Esophagus mucosa (tissue), 1 donor: ENCODE measurements around the gene MEDAG. TPM values are rescaled to one million over a fixed set of nuclear protein-coding genes. Genes with fewer than 3 reads are reported as not detected.

Experiments used
- ATAC-seq: fragments of 200-7000 bp; cut with Tn5 transposase; one replicate; pipeline ENCODE4 v1.9.1; 2020
- total RNA-seq: library from RNA; stranded (reverse); gene quantifications from one replicate; pipeline ENCODE4 v1.2.4, GENCODE V29; 2023
- donor health status: DM: yes; HTN: yes; CAD: no.

Gene MEDAG
- total RNA-seq, 1 donor from 2014 or later = 2.7 TPM

DNA sequence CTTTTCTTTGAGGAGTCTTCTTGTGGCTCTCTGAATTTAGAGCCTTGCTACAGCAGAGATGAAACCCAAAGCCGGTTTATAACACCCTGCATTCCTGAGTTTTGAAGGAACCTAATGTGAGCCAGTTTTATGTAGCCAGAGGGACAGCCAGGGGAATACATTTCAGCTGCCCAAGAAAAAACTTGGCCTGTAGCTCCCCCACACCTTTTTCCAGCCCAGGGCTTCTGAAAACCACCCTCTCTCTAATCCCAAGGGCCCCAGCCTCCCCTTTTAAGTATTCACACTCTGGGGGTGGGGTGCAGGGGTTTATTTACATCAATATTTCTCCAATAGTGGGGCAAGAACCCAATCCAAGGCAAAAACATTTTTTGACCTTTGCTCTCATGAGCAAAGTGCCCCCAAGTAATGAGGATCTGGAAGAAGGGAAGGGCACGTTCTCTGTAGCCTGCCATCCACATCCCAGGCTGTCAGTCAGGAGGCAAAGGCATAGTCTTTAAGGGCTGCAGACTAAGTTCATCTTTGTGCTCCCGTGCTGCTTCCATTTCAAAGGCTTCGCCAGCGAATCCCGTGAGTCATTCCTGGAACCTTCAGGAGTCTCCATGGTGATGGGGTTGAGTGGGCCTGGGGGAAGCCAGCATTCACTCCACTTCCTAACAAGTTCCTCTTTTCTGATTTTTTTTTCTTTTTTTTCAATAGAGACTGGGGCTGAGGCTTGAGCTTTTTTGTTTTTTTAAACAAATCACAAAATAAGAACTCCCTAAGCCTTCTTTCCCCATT, 33.2 kb upstream of the MEDAG start:
- ATAC-seq = no peak

GRCh38 chr13:30873499-30873898, 32.6 kb upstream of the MEDAG start:
- ATAC-seq = no peak

GRCh38 chr13:30874111-30874510, 32.0 kb upstream of the MEDAG start:
- ATAC-seq = no peak

GRCh38 chr13:30874561-30874960, 31.5 kb upstream of the MEDAG start:
- no peak for ATAC-seq

DNA sequence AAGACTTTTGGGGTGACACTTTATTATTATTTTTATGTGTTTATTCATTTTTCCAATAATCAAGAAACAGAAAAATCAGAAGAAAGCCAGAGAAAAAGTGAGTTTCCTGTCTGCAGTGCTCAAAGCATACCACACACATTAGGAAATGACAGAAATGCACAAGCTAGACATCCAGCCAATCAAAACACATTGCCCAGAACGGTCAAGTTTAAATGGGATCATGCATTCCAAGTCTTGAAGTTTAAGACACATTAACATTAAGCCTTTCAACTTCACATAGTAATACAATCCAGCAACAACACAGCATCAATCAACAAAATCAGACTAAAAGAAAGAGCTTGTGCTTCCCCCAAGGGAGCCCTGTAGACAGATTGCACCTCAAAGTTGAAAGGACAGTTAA, 28.7 kb upstream of the MEDAG start:
- ATAC-seq = no peak

GRCh38 chr13:30880151-30880855, 25.8 kb upstream of the MEDAG start:
- ATAC-seq = no peak

DNA sequence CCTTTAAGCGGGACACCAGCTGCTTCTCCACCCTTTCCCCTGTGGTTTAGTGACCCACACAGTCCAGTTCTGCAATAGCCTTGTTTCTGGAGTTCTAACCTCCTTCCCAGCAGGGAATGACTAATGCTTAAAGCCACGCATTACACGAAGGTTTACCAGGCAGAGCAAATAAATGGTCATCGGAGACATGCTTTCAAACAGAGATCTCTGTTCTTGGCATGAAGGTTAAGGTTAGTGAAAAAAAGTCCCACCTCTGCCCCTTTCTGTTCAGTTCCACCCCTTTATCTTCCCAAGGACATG, 25.3 kb upstream of the MEDAG start:
- ATAC-seq = peak; percentile 56

DNA sequence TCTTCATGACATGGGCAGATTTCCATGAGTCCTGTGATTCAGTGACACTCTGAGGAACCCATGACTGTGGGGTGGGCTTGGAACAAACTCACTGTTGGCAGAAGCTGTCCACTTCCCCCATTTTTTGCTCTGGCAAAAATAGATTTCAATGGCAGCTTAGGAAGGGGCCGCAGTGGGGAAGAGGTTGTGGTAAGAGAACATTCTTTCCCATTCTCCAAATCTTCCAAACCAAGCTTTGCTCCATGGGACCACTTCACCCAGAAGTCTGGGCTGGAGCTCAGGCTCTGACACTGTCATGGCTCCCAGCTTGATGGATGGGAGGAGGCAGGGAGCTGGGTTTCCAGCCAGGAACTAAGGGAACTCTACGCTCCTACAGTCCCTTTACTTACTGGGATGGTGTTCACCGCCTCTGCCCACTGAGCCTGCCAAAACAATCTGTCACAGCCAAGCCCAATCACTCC, 24.9 kb upstream of the MEDAG start:
- no peak for ATAC-seq

- no peak for ATAC-seq
Measured at GRCh38 chr13:30882026-30882850, 23.8 kb upstream of the MEDAG start.

- ATAC-seq = no peak
Measured at GRCh38 chr13:30882996-30883766, 22.9 kb upstream of the MEDAG start.

GRCh38 chr13:30884543-30884942, 21.5 kb upstream of the MEDAG start:
- no peak for ATAC-seq

DNA sequence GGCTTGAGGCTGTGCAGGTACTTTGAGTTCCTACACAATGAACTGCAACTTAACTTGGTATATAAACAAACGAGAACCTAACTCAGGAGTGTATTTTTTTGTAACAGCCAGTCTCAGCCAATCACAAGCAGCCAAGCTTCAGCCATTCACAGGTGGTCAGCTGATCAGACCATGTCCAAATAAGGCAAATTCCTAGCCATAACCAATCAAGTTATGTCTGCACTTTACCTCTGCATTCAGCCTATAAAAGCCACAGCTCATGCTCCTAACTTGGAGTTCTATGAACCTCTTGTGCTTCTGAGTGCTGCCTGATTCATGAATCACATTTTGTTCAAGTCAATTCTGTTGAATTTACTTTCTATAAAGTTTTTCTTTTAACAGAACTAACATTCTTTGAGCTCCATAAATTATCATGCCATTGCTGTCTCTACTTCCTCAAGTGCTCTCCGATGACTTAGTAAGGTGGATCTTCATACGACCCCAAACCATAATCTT, 16.8 kb upstream of the MEDAG start:
- no peak for ATAC-seq

DNA sequence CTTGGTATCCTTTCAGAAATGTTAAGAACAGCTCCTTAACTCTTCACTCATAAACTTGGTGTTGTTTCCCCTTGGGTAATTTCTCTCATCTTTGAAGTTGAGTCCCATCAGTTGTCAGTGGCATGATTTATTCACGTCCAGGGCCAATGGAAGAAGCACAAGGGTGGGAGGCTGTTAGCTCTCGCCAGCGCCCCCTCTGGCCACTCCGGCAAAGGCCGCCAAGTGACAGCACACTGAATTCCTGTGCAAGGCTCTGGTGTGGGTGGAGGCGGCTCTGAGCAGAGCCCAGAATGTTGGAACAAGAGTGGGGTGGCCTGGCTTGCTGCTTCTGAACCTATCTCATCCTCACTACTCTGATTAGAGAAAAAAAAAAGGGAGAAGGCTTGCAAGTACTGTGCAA, 13.1 kb upstream of the MEDAG start:
- ATAC-seq = no peak

DNA sequence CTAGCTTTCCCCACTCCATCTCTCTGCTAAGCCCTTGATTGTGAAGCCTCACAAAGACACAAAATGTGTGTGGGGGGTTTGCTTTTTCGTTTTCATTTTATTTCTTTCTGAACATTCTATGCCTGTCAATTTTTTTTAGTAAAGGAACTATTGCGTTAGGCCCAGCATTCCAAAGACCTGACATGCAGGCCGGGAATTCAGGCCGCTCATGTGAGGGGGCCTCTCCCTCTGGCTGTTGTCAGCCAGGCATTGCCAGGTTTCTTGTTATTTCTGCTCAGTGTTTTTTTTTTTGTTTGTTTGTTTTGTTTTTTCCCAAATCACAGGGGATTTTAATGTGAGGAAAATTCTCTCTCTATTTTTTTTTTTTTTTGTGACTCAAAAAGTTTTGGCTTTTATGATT, 10.3 kb upstream of the MEDAG start:
- ATAC-seq = no peak

DNA sequence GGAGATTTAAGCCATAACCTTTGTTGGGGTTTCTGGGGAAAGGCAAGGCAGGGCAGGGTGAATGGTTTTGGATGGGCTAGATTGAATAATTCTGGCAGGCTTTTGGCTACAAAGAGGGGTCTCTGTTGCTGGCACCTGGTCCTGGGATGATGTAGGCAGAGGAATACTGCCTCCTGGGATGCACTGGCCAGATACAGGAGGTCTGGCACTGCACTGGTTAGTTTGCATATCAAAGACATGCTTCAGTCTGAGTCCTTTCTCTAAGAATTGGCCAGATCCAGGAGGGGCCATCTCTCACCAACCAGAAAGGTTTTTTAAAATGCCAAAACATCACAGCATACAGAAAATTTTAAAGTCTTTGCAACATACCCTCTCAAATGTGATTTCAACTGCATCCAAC, 8.0 kb upstream of the MEDAG start:
- no peak for ATAC-seq

- peak; percentile 66 for ATAC-seq
Measured at GRCh38 chr13:30898678-30899241, 7.3 kb upstream of the MEDAG start.

- no peak for ATAC-seq
Measured at GRCh38 chr13:30900436-30900835, 5.6 kb upstream of the MEDAG start.

GRCh38 chr13:30900952-30901749, 4.9 kb upstream of the MEDAG start:
- ATAC-seq = no peak

- no peak for ATAC-seq
Measured at GRCh38 chr13:30904043-30904442, 2.0 kb upstream of the MEDAG start.

- ATAC-seq = peak; percentile 34
Measured at GRCh38 chr13:30906411-30907051, 460 bp downstream of the MEDAG start.
